ENCODE data around the gene ALG8.

- TF ChIP-seq, protein P1, sequence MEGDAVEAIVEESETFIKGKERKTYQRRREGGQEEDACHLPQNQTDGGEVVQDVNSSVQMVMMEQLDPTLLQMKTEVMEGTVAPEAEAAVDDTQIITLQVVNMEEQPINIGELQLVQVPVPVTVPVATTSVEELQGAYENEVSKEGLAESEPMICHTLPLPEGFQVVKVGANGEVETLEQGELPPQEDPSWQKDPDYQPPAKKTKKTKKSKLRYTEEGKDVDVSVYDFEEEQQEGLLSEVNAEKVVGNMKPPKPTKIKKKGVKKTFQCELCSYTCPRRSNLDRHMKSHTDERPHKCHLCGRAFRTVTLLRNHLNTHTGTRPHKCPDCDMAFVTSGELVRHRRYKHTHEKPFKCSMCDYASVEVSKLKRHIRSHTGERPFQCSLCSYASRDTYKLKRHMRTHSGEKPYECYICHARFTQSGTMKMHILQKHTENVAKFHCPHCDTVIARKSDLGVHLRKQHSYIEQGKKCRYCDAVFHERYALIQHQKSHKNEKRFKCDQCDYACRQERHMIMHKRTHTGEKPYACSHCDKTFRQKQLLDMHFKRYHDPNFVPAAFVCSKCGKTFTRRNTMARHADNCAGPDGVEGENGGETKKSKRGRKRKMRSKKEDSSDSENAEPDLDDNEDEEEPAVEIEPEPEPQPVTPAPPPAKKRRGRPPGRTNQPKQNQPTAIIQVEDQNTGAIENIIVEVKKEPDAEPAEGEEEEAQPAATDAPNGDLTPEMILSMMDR (IDR thresholded peaks at IDR 0.05; ENCODE audit: insufficient read depth, low read depth, low read length) = no peak
- TF ChIP-seq EZH2 (IDR thresholded peaks at IDR 0.05; ENCODE audit: insufficient read depth, low read length) = no peak
Measured at GRCh38 chr11:78163828-78164227, 24.4 kb upstream of the ALG8 start.
